Body of pancreas (tissue), 4 donors: ENCODE measurements around the gene SNX32. TPM values are rescaled to one million over a fixed set of nuclear protein-coding genes. Genes with fewer than 3 reads are reported as not detected.

ENCODE experiments used
- ATAC-seq: fragments of 150-250 bp; one replicate; pipeline ENCODE4 v1.9.1; 2016
- DNase-seq, 4 donors: peaks; one replicate each; pipeline ENCODE4 v3.0.0-alpha.2; 2019
- H3K27ac ChIP-seq, 4 donors: fragments of 200-600 bp; sonication (generic); 1 replicate in 3 of 4; 2 replicates in 1 of 4; pipeline versions ENCODE4 v1.5.1 to v1.6.1; 2016 to 2019; ENCODE audit warnings: mild to moderate bottlenecking in 1 of 4, mixed read lengths in 1 of 4, moderate library complexity in 1 of 4
- H3K27me3 ChIP-seq, 2 donors: fragments of 200-600 bp; sonication (generic); one replicate each; pipeline ENCODE4 v1.6.0; 2016; ENCODE audit warnings: mild to moderate bottlenecking in 1 of 2
- H3K36me3 ChIP-seq, 2 donors: fragments of 200-600 bp; sonication (generic); replicated peaks in 1 of 2; 2 replicates each; pipeline ENCODE4 v1.5.1; 2016; ENCODE audit warnings: low read depth in 2 of 2; ENCODE audit not compliant: insufficient read depth in 1 of 2
- H3K4me1 ChIP-seq: fragments of 200-600 bp; sonication (generic); one replicate; pipeline ENCODE4 v1.6.0; 2016
- H3K4me3 ChIP-seq, 2 donors: fragments of 200-600 bp; sonication (generic); 1 replicate in 1 of 2; 2 replicates in 1 of 2; pipeline ENCODE4 v1.5.1; 2016 to 2019
- H3K9me3 ChIP-seq, 3 donors: fragments of 200-600 bp; sonication (generic); 1 replicate in 2 of 3; 2 replicates in 1 of 3; pipeline ENCODE4 v1.5.1; 2016
- CTCF ChIP-seq, 7 experiments: fragments of 450-650 bp in 4 of 7; fragments of 200-600 bp in 3 of 7; sonication (generic) in 3 of 7; IDR thresholded peaks; one replicate each; pipeline ENCODE4 v1.5.1; 2016 to 2019; ENCODE audit warnings: antibody characterized with exemption in 7 of 7
- POLR2A ChIP-seq, 3 donors: fragments of 450-650 bp; IDR thresholded peaks; one replicate each; pipeline ENCODE4 v1.6.1; 2016; ENCODE audit warnings: antibody characterized with exemption in 3 of 3, mild to moderate bottlenecking in 2 of 3
- WGBS, 2 donors: methylation state at CpG; one replicate each; pipeline ENCODE4 v1.1.5; 2017; 5-methylcytosine and 5-hydroxymethylcytosine counted together
- intact Hi-C: fragments of 100-400 bp; cut with DNase I; formaldehyde crosslinking; loops from one replicate; pipeline ENCODE4 v1.15.1; 2023
- total RNA-seq, 2 donors: library from RNA; depleted of rRNA; stranded (reverse); fragments of >200 nt; gene quantifications; one replicate each; pipeline ENCODE4 v1.1.0, GENCODE V29; 2016

Gene SNX32
- total RNA-seq, 2 donors from 2014 or later: 0.26 TPM; not detected in 1

GRCh38 chr11:65793625-65794400, 40.0 kb upstream of the SNX32 start:
- TF ChIP-seq CTCF (IDR thresholded peaks at IDR 0.05) (no peak), POLR2A (IDR thresholded peaks at IDR 0.05) (no peak)
- no peaks in the 10 kb centered on the region for H3K36me3 ChIP-seq
- peak in 2 of 4 donors; percentile 36 to 54 for DNase-seq
- no peaks in the 10 kb centered on the region for H3K9me3 ChIP-seq
- no peaks in the 10 kb centered on the region for H3K27me3 ChIP-seq
- intact Hi-C loops: no loop called here
- H3K4me1 ChIP-seq: peaks cover 31% of the 10 kb centered on the region
- peak overlapping the region; percentile 21 to 65 (median 44) for H3K27ac ChIP-seq
- no peak overlapping the region for H3K4me3 ChIP-seq
- ATAC-seq: peak; percentile 7
- 67 to 76% methylated on average over 12 to 27 of the region's 29 CpGs for WGBS, 2 donors

GRCh38 chr11:65794570-65795510, 38.9 kb upstream of the SNX32 start:
- no peak overlapping the region for H3K4me3 ChIP-seq
- intact Hi-C loops: no loop called here
- ATAC-seq (no peak), DNase-seq (no peak)
- H3K9me3 ChIP-seq: no peaks in the 10 kb centered on the region
- peaks cover 22% of the 10 kb centered on the region for H3K4me1 ChIP-seq
- WGBS, 2 donors: 87 to 89% methylated on average over 39 to 42 of the region's 42 CpGs
- H3K36me3 ChIP-seq: no peaks in the 10 kb centered on the region
- TF ChIP-seq CTCF (IDR thresholded peaks at IDR 0.05) (no peak), POLR2A (IDR thresholded peaks at IDR 0.05) (no peak)
- H3K27me3 ChIP-seq: no peaks in the 10 kb centered on the region
- no peak overlapping the region for H3K27ac ChIP-seq

- ATAC-seq (no peak), DNase-seq (no peak)
- intact Hi-C loops: no loop called here
- TF ChIP-seq POLR2A (IDR thresholded peaks at IDR 0.05) (no peak), CTCF (IDR thresholded peaks at IDR 0.05) (no peak)
- Histone ChIP-seq H3K27me3 (no peaks in the 10 kb centered on the region), H3K36me3 (no peaks in the 10 kb centered on the region), H3K4me1 (peaks cover 18% of the 10 kb centered on the region), H3K9me3 (no peaks in the 10 kb centered on the region), H3K27ac (no peak overlapping the region), H3K4me3 (no peak overlapping the region)
- WGBS, 2 donors: 72 to 78% methylated on average over 14 to 15 of the region's 15 CpGs
Measured at GRCh38 chr11:65796726-65797601, 36.8 kb upstream of the SNX32 start.

GRCh38 chr11:65797711-65798110, 36.1 kb upstream of the SNX32 start:
- ATAC-seq (no peak), DNase-seq (no peak)
- Histone ChIP-seq H3K4me1 (peaks cover 13% of the 10 kb centered on the region), H3K9me3 (no peaks in the 10 kb centered on the region), H3K4me3 (no peak overlapping the region), H3K27ac (no peak overlapping the region), H3K27me3 (no peaks in the 10 kb centered on the region), H3K36me3 (no peaks in the 10 kb centered on the region)
- TF ChIP-seq CTCF (IDR thresholded peaks at IDR 0.05): no peak
- TF ChIP-seq POLR2A (IDR thresholded peaks at IDR 0.05): no peak
- intact Hi-C loops: no loop called here
- WGBS, 2 donors: 50 to 70% methylated on average over 1 to 13 of the region's 13 CpGs
